Amniotic epithelial cell (primary cell): Measurements from ENCODE around the gene SLC39A9.
"Not testable (repeated sequence)": the region's sequence is repeated elsewhere in the genome, so short reads cannot be mapped to it uniquely, and the experiment has no call there.

Experiments
- DNase-seq: peaks from one replicate; pipeline ENCODE4 v3.0.0-alpha.2; 2010; ENCODE audit warnings: low read depth

SLC39A9 gene

GRCh38 chr14:69478055-69478454 is 79.6 kb downstream of the SLC39A9 start:
- DNase-seq: not testable (repeated sequence)

- DNase-seq: no peak
Observed at GRCh38 chr14:69479696-69480095, 81.2 kb downstream of the SLC39A9 start.

GRCh38 chr14:69480136-69480535 is 81.6 kb downstream of the SLC39A9 start:
- DNase-seq: no peak

GRCh38 chr14:69481815-69482568 is 83.5 kb downstream of the SLC39A9 start:
- no peak for DNase-seq

- no peak for DNase-seq
Observed at GRCh38 chr14:69483765-69484443, 85.4 kb downstream of the SLC39A9 start.

GRCh38 chr14:69484444-69485314 is 86.2 kb downstream of the SLC39A9 start, which contains the start of gene PLEKHD1:
Gene PLEKHD1 (plus strand): TSS chr14:69484728. CDS start chr14:69484966, 238 bp downstream.
- no peak for DNase-seq

GRCh38 chr14:69485315-69485660 is 86.8 kb downstream of the SLC39A9 start:
- DNase-seq: no peak

GRCh38 chr14:69485701-69486100 is 87.2 kb downstream of the SLC39A9 start:
- DNase-seq: no peak

GRCh38 chr14:69487226-69487625 is 88.7 kb downstream of the SLC39A9 start:
- no peak for DNase-seq

GRCh38 chr14:69487771-69488170 is 89.3 kb downstream of the SLC39A9 start:
- DNase-seq: no peak

GRCh38 chr14:69489495-69489894 is 91.0 kb downstream of the SLC39A9 start:
- no peak for DNase-seq

GRCh38 chr14:69490219-69490918 is 91.9 kb downstream of the SLC39A9 start:
- no peak for DNase-seq

- DNase-seq: no peak
Observed at GRCh38 chr14:69491193-69491592, 92.7 kb downstream of the SLC39A9 start.

GRCh38 chr14:69493038-69493437 is 94.5 kb downstream of the SLC39A9 start:
- DNase-seq: no peak

- no peak for DNase-seq
Observed at GRCh38 chr14:69493791-69494190, 95.3 kb downstream of the SLC39A9 start.

- no peak for DNase-seq
Observed at GRCh38 chr14:69495341-69495921, 96.9 kb downstream of the SLC39A9 start.

GRCh38 chr14:69497866-69498265 is 99.4 kb downstream of the SLC39A9 start:
- not testable (repeated sequence) for DNase-seq

- DNase-seq: not testable (repeated sequence)
Observed at GRCh38 chr14:69498286-69498685, 99.8 kb downstream of the SLC39A9 start.

- DNase-seq: no peak
Observed at GRCh38 chr14:69499436-69499835, 100.9 kb downstream of the SLC39A9 start.

- no peak for DNase-seq
Observed at GRCh38 chr14:69500096-69500495, 101.6 kb downstream of the SLC39A9 start.

GRCh38 chr14:69500736-69501135 is 102.2 kb downstream of the SLC39A9 start:
- no peak for DNase-seq

- no peak for DNase-seq
Observed at GRCh38 chr14:69501423-69501838, 102.9 kb downstream of the SLC39A9 start.
